Trophoblast cell (in vitro differentiated cells and primary cell): ENCODE measurements around the gene TBC1D7.

Experiments
- DNase-seq, 2 donors: peaks; one replicate each; pipeline ENCODE4 v3.0.0-alpha.2; 2016
- H2AFZ ChIP-seq: 2 replicates; pipeline ENCODE4 v1.6.1; 2013; ENCODE audit warnings: low read length, moderate library complexity, mild to moderate bottlenecking; ENCODE audit not compliant: insufficient read depth, poor library complexity
- H2AK5ac ChIP-seq: 2 replicates; pipeline ENCODE4 v1.6.1; 2013; ENCODE audit warnings: mild to moderate bottlenecking, low read length
- H2BK120ac ChIP-seq: 2 replicates; pipeline ENCODE4 v1.6.1; 2013; ENCODE audit warnings: low read length, mild to moderate bottlenecking, moderate library complexity; ENCODE audit not compliant: insufficient read depth, poor library complexity
- H2BK12ac ChIP-seq: 2 replicates; pipeline ENCODE4 v1.6.1; 2013; ENCODE audit warnings: mild to moderate bottlenecking, low read length, moderate library complexity
- H2BK5ac ChIP-seq: 2 replicates; pipeline ENCODE4 v1.6.1; 2013; ENCODE audit warnings: low read length, low read depth, moderate library complexity, mild to moderate bottlenecking; ENCODE audit not compliant: poor library complexity
- H3K14ac ChIP-seq: 2 replicates; pipeline ENCODE4 v1.6.1; 2013; ENCODE audit warnings: mild to moderate bottlenecking, low read length
- H3K18ac ChIP-seq: 2 replicates; pipeline ENCODE4 v1.6.1; 2013; ENCODE audit warnings: mild to moderate bottlenecking, low read length
- H3K23ac ChIP-seq: 2 replicates; pipeline ENCODE4 v1.6.1; 2013; ENCODE audit warnings: low read length
- H3K27ac ChIP-seq: 2 replicates; pipeline ENCODE4 v1.5.1; 2013; ENCODE audit warnings: low read depth, mild to moderate bottlenecking, inconsistent platforms, low read length, moderate library complexity
- H3K27me3 ChIP-seq: 2 replicates; pipeline ENCODE4 v1.6.1; 2013; ENCODE audit warnings: inconsistent platforms, mild to moderate bottlenecking, low read length, moderate library complexity; ENCODE audit not compliant: insufficient read depth
- H3K36me3 ChIP-seq, 2 experiments: 1 replicate in 1 of 2; 2 replicates in 1 of 2; pipeline ENCODE4 v1.6.1; 2013; ENCODE audit warnings: low read length in 2 of 2, mild to moderate bottlenecking in 2 of 2, moderate library complexity in 1 of 2; ENCODE audit not compliant: insufficient read depth in 2 of 2, control insufficient read depth in 1 of 2
- H3K4ac ChIP-seq: 2 replicates; pipeline ENCODE4 v1.6.1; 2013; ENCODE audit warnings: low read depth, mild to moderate bottlenecking, low read length, moderate library complexity
- H3K4me1 ChIP-seq, 2 experiments: 1 replicate in 1 of 2; 2 replicates in 1 of 2; pipeline ENCODE4 v1.6.1; 2013; ENCODE audit warnings: low read length in 2 of 2, mild to moderate bottlenecking in 2 of 2, moderate library complexity in 1 of 2; ENCODE audit not compliant: insufficient read depth in 2 of 2, control insufficient read depth in 1 of 2
- H3K4me2 ChIP-seq: 2 replicates; pipeline ENCODE4 v1.6.1; 2013; ENCODE audit warnings: inconsistent platforms, mild to moderate bottlenecking, low read length, moderate library complexity
- H3K4me3 ChIP-seq: 2 replicates; pipeline ENCODE4 v1.5.1; 2013; ENCODE audit warnings: mild to moderate bottlenecking, low read depth, low read length, inconsistent platforms
- H3K79me1 ChIP-seq: one replicate; pipeline ENCODE4 v1.6.1; 2013; ENCODE audit warnings: low read length
- H3K79me2 ChIP-seq: 2 replicates; pipeline ENCODE4 v1.6.1; 2013; ENCODE audit warnings: low read length, mild to moderate bottlenecking; ENCODE audit not compliant: control insufficient read depth, insufficient read depth, poor library complexity
- H3K9ac ChIP-seq: 2 replicates; pipeline ENCODE4 v1.6.1; 2013; ENCODE audit warnings: mild to moderate bottlenecking, low read length
- H3K9me3 ChIP-seq: 2 replicates; pipeline ENCODE4 v1.6.1; 2013; ENCODE audit warnings: low read depth, mild to moderate bottlenecking, control low read depth, inconsistent platforms, low read length; ENCODE audit not compliant: insufficient read depth
- H4K12ac ChIP-seq: 2 replicates; pipeline ENCODE4 v1.6.1; 2013; ENCODE audit warnings: low read depth, mild to moderate bottlenecking, low read length, moderate library complexity
- H4K8ac ChIP-seq: 2 replicates; pipeline ENCODE4 v1.6.1; 2013; ENCODE audit warnings: low read depth, mild to moderate bottlenecking, low read length, moderate library complexity
- H4K91ac ChIP-seq: one replicate; pipeline ENCODE4 v1.6.1; 2013; ENCODE audit warnings: low read depth, mild to moderate bottlenecking, low read length, moderate library complexity
- WGBS: extraction: QIAGEN DNeasy Blood & Tissue Kit; methylation state at CpG from one replicate; pipeline ENCODE4 v1.1.7; 2013; ENCODE audit warnings: missing lambda C conversion rate; ENCODE audit not compliant: insufficient read length, insufficient coverage; ENCODE audit errors: extremely low coverage; 5-methylcytosine and 5-hydroxymethylcytosine counted together

Gene TBC1D7

DNA sequence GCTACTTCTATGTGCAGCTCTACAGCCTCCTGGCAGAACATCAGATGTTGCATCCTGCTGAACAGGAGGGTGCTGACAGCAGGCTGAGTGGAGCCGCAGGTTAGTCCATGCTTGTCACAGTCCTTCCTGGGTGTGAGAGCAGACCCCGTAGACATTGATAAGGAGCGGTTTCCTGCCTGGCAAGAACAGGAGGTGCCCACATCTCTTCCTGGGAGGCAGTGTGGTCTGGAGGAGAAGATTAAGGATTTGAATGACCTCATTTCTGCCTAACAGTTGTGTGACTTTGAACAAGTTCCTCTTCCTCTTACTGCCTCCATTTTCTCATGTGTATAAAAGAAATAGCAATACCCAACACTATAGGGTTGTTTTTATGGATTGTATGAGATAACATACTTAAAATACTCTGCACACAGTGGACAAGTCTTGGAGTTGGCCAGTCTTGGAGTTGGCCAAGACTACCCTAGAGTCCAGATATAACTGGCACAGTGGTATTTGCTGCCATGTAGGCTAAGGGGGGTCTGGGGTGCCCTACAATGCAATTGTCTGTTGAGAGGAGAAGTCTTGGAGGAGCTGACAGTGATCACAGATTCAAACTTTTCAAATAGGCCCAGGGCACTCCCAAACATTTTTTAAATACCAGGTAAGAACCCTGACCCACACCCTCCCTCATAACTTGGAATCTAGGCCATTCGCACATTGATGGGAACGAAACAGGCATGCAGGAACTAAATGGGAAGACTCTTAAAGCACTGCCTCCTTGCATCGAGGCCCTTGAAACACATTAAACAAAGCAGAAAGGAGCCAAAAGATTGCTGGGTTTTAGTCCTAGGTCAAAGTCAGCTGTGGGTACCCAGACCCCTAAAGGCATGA lies 32.6 kb upstream of the TBC1D7 start:
- no peak overlapping the region for H3K27ac ChIP-seq
- peaks cover 8 to 17% of the 10 kb centered on the region in 2 experiments for H3K4me1 ChIP-seq
- H4K91ac ChIP-seq = no peak overlapping the region
- H3K36me3 ChIP-seq = peaks cover 0 to 5% of the 10 kb centered on the region in 2 experiments
- H2BK120ac ChIP-seq = no peak overlapping the region
- peaks cover 4% of the 10 kb centered on the region for H3K79me1 ChIP-seq
- peaks cover 3% of the 10 kb centered on the region for H3K9me3 ChIP-seq
- WGBS = no CpG with 5 or more reads among the region's 6 CpGs
- H2BK12ac ChIP-seq = no peak overlapping the region
- H2BK5ac ChIP-seq = no peak overlapping the region
- H3K27me3 ChIP-seq = no peaks in the 10 kb centered on the region
- peak overlapping the region; percentile 28 for H3K14ac ChIP-seq
- H2AFZ ChIP-seq = no peak overlapping the region
- no peak overlapping the region for H4K12ac ChIP-seq
- H3K4me3 ChIP-seq = no peak overlapping the region
- H3K79me2 ChIP-seq = no peaks in the 10 kb centered on the region
- H3K4ac ChIP-seq = peak overlapping the region; percentile 21
- H4K8ac ChIP-seq = no peak overlapping the region
- H3K4me2 ChIP-seq = no peak overlapping the region
- no peak overlapping the region for H3K18ac ChIP-seq
- H3K23ac ChIP-seq = no peak overlapping the region
- DNase-seq = peak in 1 of 2 donors; percentile 67
- H2AK5ac ChIP-seq = no peak overlapping the region
- no peak overlapping the region for H3K9ac ChIP-seq

DNA sequence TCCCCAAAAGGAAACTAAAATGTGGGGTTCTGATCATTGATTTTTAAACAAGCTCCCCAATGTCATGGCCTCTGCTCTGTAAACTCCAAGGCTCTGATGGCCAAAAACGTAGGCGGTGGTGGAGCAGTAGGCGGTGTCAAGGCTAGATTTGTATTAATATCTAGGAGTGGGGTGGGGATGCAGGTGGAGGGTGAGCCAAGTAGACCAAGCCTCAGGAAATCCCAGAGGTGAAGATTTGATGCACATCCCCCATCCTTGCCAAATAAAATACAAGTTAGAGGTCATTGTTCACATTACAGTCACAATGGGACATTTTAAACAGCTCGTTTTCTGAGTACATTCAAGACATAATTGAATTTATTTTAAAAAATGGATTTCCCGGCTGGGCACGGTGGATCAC lies 30.9 kb upstream of the TBC1D7 start:
- H3K18ac ChIP-seq = no peak overlapping the region
- H3K4ac ChIP-seq = no peak overlapping the region
- H2BK120ac ChIP-seq = no peak overlapping the region
- DNase-seq = no peak
- H2AFZ ChIP-seq = no peak overlapping the region
- H3K9ac ChIP-seq = no peak overlapping the region
- H3K4me3 ChIP-seq = no peak overlapping the region
- no peaks in the 10 kb centered on the region for H3K79me2 ChIP-seq
- H3K79me1 ChIP-seq = peaks cover 10% of the 10 kb centered on the region
- no peak overlapping the region for H3K14ac ChIP-seq
- no peak overlapping the region for H4K12ac ChIP-seq
- H3K4me2 ChIP-seq = no peak overlapping the region
- WGBS = no CpG with 5 or more reads among the region's 6 CpGs
- H2BK12ac ChIP-seq = no peak overlapping the region
- H3K9me3 ChIP-seq = no peaks in the 10 kb centered on the region
- no peak overlapping the region for H4K91ac ChIP-seq
- H3K27ac ChIP-seq = no peak overlapping the region
- H4K8ac ChIP-seq = no peak overlapping the region
- H2BK5ac ChIP-seq = no peak overlapping the region
- H3K23ac ChIP-seq = no peak overlapping the region
- peaks cover 19 to 29% of the 10 kb centered on the region in 2 experiments for H3K4me1 ChIP-seq
- no peaks in the 10 kb centered on the region for H3K27me3 ChIP-seq
- H2AK5ac ChIP-seq = no peak overlapping the region
- H3K36me3 ChIP-seq = no peaks in the 10 kb centered on the region

DNA sequence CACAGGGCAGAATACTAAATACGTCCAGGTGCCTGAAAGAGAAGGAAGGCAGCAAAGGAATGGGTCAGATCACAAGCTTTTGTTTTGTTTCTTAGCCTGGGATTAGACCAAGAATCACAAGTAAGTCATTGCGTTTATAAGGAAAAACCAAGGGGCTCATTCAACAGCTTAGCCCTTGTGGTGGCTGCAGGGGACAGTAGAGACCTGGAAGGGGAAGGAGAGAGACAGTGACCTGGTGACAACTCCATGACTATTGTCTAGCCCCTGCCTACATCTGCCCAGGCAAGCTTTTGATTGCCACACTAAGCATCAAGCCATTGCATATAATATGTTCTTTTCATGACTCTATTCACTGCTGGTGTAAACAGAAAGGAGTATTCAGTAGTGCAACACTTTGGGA lies 30.2 kb upstream of the TBC1D7 start:
- H3K4ac ChIP-seq = no peak overlapping the region
- H3K9ac ChIP-seq = no peak overlapping the region
- no peak overlapping the region for H3K14ac ChIP-seq
- no peaks in the 10 kb centered on the region for H3K79me2 ChIP-seq
- no peak overlapping the region for H4K8ac ChIP-seq
- H4K91ac ChIP-seq = no peak overlapping the region
- peaks cover 19 to 29% of the 10 kb centered on the region in 2 experiments for H3K4me1 ChIP-seq
- H3K18ac ChIP-seq = no peak overlapping the region
- H3K27ac ChIP-seq = no peak overlapping the region
- H3K27me3 ChIP-seq = no peaks in the 10 kb centered on the region
- H2BK120ac ChIP-seq = no peak overlapping the region
- no peak overlapping the region for H2AFZ ChIP-seq
- H2BK12ac ChIP-seq = no peak overlapping the region
- H3K23ac ChIP-seq = no peak overlapping the region
- H4K12ac ChIP-seq = no peak overlapping the region
- H3K36me3 ChIP-seq = no peaks in the 10 kb centered on the region
- no peak overlapping the region for H3K4me3 ChIP-seq
- no peak overlapping the region for H2AK5ac ChIP-seq
- H3K79me1 ChIP-seq = peaks cover 10% of the 10 kb centered on the region
- H3K4me2 ChIP-seq = no peak overlapping the region
- H3K9me3 ChIP-seq = no peaks in the 10 kb centered on the region
- no peak for DNase-seq
- WGBS = no CpG with 5 or more reads among the region's 2 CpGs
- no peak overlapping the region for H2BK5ac ChIP-seq

DNA sequence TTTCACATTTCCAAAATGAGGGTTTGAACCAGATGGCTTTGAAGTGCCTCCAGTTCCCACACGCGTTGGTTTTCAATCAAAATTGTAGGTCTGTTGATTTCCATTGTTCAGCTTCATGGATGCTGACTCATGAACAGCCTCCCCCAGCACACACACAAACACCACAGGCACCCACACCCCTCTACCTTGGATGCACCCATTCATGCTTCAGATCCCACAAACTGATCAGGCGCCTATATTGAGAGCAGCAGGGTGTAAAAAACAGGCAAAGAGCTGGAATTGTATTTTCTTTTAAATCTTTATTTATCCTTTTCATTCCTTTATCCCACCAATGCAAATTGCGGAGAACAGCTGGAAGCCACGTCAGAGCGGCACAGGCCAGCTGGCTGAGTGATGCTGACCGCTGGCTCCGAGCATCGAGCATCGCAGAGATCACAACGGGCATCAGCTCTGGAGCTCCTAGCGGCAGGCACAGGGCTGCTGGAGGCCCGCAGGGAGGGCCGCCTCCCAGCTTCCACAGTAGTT lies 29.3 kb upstream of the TBC1D7 start:
- Histone ChIP-seq H3K27me3 (no peaks in the 10 kb centered on the region), H4K12ac (no peak overlapping the region), H2BK12ac (peak overlapping the region; percentile 61), H3K14ac (peak overlapping the region; percentile 38), H2AK5ac (no peak overlapping the region), H3K4me2 (no peak overlapping the region), H2BK120ac (no peak overlapping the region), H3K4ac (no peak overlapping the region), H3K79me2 (no peaks in the 10 kb centered on the region), H3K79me1 (peaks cover 10% of the 10 kb centered on the region), H3K23ac (no peak overlapping the region), H3K9ac (no peak overlapping the region), H2BK5ac (no peak overlapping the region), H4K8ac (peak overlapping the region; percentile 9), H3K4me3 (no peak overlapping the region), H3K27ac (no peak overlapping the region), H3K9me3 (no peaks in the 10 kb centered on the region), H3K18ac (no peak overlapping the region), H4K91ac (peak overlapping the region; percentile 44), H3K4me1 (peaks cover 18 to 27% of the 10 kb centered on the region in 2 experiments), H3K36me3 (no peaks in the 10 kb centered on the region), H2AFZ (no peak overlapping the region)
- DNase-seq = no peak
- no CpG with 5 or more reads among the region's 14 CpGs for WGBS
